Measurements from ENCODE around the gene NLGN4Y. TPM values are rescaled to one million over a fixed set of nuclear protein-coding genes. Genes with fewer than 3 reads are reported as not detected.
A peak's percentile ranks its signal among the peaks of the same experiment; 100 is the strongest.

Gene NLGN4Y
- total RNA-seq, 1 donor from 2014 or later = not detected

DNA sequence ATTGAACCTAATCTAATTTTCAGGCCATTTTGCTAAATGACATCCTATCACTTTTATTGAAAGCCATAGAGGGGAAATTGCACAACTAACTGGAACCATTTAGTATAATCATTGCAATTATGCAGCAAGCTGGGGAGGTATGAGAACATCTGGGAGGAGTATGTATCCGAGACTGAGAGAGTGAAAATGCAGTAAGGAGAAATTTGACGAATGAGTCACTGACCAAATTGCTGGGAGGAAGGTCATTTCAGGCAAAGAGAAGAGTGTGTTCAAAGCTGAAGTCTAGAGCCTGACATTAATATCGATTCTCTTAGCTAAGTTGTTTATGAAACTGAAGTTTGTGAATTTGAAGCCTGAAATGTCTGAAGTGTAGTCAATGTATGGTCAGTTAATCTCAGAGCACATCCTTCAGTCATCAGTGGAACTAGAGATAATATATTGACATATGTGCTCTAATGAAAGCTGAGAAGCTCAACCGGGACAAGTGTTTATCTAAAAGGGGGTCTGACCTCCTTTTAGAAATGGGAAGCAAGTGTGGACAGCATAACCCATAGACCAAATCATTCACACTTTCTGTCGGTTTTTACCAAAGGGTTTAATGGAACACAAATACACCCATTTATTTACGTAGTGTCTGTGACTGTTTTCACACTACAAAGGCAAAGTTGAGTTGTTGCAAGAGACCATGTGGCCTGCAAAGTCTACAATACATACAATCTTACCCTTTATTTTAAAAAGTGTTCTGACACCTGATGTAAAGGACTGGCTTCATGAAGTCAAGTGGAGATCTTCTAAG, 120.0 kb downstream of the NLGN4Y start:
- DNase-seq = no peak

DNA sequence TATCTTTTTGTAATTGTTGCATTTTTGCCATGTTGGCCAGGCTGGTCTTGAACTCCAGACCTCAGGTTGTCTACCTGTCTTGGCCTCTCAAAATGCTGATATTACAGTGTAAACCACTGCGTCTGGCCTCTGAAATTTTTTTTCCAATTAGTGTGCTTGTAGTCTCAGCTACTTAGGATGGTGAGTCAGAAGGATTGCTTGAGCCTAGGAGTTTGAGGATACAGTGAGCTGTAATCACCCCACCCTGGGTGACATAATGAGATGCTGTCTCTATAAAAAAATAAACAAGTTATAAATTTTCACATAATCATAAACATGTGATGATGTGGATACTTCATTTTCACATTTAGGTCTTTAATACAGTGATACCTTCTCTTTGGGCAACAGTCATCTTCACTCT, 154.9 kb downstream of the NLGN4Y start:
- DNase-seq = no peak

DNA sequence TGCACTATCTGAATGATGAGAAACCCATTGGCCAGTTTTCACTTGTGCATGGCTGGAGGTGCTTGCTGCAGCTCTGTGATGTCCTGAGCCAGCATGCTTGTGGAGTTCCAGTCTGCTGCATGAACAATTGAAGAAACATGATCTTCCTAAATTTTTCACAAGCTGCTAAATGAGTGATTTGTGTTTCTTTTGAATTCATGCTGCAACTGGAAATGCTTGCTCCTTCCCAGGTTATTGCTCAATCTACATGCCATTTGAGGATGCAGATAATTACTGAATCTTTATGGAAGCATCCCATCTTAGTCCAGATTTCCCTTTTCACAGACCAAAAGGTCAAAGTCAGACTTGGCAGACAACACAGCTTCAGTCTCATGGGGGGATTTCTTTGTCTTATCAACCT, 170.2 kb downstream of the NLGN4Y start:
- no peak for DNase-seq

DNA sequence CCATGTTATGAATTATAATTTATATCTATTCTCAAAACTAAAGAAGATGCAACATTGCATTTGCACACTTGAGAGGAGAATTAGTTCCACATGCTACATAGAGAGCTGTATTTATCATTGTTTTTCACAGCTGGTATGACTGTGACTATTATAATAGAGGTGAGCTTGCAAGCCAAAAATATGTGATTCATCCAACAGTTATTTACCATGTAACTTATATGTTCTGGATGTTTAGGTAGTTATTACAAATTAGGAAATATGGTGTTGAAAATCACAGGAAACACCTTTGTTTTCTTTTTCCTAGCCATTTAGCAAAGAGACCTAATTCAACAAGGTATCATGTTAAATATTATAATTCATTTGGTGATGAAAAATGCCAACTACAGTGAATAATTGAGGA, 183.8 kb downstream of the NLGN4Y start:
- DNase-seq = peak; percentile 70

DNA sequence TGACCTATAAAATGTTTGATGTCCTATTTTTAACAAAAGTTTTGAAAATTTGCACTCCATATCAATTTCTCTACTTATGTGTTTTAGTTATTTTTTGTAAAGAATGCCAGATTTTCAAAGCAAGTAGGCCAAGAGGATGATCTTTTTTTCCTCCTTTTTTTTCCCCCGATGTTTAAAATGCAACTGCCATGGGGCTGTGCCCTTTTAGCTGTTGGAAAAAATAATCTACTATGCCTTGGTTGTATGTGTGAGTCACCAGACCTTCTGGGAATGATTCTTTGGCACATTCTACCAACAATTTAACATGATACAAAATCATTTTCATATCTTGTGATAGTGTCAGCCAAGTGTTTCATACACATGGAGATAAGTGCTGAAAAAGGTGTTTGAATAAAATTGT, 217.3 kb downstream of the NLGN4Y start:
- no peak for DNase-seq

DNA sequence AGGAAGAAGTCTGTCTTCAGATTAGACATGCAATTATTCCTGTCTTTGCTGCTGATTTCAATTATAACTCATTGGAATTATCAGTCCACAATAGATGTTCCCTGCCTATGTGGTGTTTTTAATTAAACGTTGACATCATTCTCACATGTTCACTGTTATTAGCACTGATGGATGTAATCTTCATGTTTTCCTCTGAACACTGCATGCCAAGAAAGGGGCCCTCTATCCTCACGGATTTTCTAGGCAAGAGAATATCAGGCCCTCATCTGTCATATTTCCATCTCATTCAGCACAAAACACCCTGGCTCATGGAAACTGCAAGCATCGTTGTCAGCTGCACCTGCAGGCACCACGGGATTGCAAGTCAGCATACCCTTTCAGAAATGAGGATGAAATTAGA, 224.0 kb downstream of the NLGN4Y start:
- DNase-seq = no peak

DNA sequence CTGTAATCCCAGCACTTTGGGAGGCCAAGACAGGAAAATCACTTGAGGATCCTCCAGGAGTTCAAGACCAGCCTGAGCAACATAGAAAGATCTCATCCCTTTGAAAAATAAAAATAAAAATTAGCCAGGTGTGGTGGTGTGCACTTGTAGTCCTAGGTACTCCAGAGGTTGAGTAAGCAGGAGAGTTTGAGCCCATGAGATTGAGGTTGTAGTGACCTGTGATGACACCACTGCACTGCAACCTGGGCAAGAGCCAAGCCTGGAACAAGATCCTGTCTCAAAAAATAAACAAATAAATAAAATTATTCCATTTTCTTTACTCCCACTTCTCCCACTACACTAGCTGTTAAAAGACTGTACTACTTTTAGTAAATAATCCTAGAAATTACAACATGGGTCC, 231.2 kb downstream of the NLGN4Y start:
- no peak for DNase-seq

DNA sequence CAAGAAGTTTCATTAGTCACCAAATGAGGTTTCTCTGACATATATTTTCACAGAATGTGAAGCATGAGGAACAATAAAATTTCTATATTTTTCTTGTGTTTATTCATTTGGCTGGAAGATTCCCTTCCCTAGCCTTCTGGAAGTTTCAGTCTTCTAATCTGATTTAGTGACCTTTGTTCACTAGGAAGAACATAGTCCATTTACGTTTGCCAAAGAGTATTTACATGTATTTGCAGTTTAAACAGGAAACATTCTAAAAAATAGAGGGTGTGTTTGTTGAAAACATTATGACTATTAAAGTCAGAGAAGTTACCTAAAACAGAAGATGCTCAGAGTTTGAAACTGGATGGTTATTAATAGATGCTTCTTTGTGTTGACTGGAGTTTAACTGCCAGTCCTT, 238.6 kb downstream of the NLGN4Y start:
- no peak for DNase-seq

DNA sequence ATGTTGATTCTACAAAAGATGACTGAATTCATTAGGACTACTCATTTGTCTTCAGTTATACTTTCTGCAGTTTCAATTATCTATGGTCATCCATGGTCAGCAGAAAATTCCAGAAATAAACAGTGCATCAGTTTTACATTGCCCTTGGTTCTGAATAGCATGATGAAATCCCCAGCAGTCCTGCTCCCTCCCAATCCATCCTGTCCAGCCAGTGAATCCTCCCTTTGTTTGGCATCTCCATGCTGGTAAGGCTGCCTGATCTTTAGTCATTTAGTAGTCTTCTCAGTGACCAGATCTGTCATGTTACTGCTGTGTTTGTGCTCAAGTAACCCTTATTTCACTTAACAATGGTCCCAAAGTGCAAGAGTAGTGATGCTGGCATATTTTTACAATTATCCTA, 239.3 kb downstream of the NLGN4Y start:
- DNase-seq = no peak

DNA sequence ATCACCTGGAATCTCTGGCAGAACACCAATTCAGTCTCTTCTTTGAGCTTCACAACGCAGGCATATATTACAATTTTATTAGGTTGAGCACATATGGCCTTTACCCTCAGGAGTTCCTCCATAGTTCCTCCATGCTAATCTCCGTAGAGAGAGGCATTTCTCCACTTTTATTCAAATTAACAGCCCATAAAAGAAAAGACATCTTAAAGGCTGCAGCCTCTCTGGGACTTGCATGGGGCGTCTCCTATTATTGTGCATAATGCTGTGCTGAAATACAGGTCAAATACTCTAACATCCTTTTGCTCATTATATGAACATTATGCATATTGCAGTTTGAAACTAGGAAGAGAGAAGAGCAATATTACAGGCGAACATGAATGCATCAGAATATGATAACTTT, 253.9 kb downstream of the NLGN4Y start:
- no peak for DNase-seq

DNA sequence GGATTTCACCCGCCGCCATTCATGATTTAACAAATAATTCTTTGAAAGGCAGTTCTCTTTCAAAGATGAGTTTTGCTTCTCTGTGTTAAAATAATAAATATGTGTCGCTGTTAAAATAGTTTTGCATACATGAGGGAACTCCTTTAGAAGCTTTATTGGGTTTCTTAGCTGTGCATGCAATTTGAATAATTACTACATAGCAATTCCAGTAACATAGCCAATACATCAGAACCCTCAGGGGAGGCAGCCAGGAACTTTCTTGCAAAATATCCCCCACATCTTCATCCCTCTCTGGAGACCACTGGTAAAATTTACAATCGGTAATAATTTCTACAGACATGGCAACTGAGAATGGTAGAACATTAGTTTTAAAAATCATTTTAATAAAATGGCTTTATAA, 268.8 kb downstream of the NLGN4Y start:
- no peak for DNase-seq

DNA sequence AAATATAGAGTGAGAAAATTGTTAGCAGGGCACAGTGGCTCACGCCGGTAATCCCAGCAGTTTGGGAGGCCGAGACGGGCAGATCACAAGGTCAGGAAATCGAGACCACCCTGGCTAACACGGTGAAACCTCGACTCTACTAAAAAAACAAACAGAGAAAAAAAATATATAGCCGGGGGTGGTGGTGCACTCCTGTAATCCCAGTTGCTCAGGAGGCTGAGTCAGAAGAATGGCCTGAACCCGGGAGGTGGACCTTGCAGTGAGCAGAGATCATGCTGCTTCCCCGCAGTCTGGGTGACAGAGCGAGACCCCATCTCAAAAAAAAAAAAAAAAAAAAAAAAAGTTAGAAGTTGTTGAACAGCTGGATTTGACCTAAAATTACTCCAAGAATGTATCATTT, 269.3 kb downstream of the NLGN4Y start:
- DNase-seq = peak; percentile 16

DNA sequence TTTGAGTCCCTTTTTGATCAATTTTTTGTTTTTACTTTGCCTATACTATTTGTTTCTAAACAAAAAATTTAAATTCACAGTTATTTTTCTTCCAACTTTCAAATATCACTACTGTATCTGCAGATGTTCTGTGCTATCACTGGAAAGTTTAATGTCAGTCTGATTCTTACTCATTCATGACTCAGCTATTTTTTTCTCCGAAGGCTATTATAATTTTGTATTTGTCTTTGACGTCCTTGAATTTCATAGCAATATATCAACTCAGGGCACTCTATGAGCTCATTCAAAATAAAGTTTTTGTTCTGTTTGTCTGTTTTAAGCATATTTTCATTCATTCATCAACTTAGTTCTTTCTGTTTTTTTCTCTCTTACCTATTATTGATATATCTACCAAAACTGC, 273.7 kb downstream of the NLGN4Y start:
- peak; percentile 27 for DNase-seq

DNA sequence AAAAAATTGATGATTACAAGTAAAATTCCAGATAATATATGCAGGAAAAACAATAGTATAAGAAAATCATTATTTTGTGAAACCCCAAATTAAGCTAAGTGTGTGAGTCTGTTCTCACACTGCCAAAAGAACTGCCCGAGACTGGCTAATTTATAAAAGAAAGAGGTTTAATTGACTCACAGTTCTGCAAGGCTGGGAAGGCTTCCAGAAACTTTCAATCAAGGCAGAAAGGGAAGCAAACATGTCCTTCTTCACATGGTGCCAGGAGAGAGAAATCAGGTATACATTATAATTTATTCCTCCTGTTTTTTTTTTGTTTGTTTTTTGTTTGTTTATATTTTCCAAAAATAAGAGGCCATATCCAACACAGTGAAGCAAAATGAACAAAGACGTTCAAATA, 276.8 kb downstream of the NLGN4Y start:
- no peak for DNase-seq

DNA sequence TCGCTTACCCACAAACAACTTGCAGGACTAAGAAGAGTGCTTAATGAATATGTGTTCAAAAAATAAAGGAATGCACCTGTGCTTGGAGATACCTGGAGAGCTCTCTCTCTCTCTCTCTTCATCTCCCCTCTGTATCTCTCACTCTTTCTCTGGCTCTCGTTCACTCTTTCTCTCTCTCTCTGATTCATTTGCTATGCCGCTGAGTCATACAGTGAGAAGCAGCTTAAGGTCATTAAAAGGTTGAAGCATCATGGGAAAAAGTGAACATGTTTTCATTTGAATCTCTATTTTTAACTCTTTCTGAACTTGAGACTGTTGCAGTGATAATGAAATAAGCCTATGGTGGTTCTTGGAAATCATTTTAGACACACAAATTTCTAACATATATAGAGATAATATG, 277.8 kb downstream of the NLGN4Y start:
- DNase-seq = peak; percentile 23

DNA sequence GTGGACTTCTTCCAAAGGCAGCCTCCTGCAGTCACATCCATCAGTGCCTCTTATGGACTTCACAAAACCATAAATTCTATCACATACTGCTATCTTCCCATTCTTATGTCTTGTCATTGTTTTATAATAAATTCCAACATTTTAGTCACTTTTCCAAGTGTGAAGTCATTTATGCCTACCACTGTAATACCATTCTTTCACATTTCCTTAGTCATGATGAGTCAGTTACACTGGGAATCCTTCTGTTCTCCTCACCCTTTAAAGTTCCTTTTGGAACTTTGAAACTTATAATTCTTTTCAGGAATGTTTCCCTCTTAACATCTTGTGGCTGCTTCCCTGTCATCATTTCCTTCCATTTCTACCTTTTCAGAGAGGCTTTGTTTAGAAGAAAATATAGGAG, 279.7 kb downstream of the NLGN4Y start:
- peak; percentile 66 for DNase-seq

DNA sequence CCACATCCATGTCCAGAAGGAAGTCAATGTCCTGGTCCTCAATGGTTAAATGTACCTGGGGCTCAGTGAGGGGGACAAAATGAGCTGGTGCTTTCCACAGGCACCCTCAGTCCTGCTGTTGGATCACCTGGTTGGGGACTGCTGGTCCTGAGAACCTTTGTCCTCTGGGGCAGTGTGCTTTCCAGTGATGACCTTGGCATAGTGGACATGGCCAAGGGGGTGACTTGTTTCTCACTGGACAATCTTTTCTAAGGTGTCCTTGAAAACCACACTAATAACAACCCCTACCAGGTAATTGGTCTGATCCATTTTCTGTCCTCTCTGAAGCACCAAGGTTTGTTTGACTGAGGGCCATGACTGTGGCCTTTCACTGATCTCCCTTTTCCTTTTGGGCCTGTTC, 294.1 kb downstream of the NLGN4Y start:
- DNase-seq = no peak

DNA sequence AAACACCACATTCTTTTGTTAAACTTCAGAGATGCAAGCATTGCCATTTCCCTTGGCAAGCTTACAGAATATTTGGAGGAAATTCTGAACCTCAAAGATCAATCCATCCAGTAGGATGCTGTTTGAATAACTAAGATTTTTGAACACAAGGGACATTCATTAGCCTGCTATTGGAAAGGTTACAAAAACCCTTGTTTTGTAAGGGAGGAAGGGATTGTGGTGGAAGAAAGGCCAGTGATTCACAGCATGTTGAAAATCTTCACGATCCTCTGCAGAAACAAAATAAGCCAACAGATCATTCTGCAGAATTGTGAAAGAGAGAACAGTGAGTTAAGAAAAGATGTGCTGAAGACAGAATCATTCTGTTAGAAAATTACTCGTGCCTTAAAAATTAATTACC, 297.9 kb downstream of the NLGN4Y start:
- peak; percentile 23 for DNase-seq

DNA sequence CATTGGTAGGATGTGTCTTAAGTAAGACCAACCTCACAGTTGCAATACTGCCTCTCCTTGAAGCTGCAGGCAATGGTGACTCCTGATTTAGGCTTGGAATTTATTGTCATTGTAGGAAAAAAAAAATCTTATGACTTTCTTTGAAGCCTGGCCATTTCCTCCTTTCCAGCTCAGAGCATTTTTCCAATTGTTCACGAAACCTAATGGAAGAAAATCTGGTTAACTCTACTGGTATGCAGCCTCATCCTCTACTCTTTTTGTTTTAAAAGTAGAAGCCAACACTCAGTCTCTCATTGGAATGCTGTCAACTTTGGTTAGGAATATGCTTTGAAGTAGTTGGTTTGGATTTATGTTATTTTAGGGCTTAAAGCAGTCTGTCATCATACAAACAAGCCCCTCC, 298.6 kb downstream of the NLGN4Y start:
- DNase-seq = peak; percentile 19

DNA sequence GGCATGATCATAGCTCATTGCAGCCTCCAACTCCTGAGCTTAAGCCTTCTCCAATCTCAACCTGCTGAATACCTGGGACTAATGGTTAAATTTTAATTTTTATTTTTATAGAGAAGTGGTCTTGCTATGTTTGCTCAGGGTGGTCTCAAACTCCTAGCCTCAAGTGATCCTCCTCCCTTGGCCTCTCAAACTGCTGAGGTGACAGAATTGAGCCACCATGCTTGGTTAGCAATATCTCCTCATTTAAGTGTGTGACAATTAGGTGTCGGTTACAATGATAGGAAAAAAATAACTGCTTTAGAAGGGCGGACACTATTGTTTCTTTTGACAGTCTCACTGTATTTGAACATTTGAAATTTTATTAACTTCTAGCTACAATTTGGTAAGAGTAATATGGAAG, 300.3 kb downstream of the NLGN4Y start:
- no peak for DNase-seq

DNA sequence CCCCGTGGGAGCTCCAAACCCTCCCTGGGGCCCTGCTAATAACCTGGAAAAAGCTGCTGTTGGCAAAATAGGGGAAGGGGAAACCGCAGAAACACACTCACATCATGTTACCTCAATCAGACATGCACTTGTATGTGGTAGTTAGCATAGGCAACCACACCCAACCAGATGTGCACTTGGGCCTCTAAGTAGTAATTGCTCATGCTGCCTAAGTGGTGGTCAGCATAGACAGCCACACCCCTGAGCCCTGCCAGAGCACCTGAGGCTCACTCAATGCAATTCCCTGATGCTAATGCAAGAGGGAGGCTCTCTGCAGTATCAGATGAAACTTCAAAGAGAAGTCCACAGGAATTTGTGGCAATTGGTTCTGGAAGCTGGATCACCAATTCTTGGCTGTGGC, 301.4 kb downstream of the NLGN4Y start:
- DNase-seq = no peak

DNA sequence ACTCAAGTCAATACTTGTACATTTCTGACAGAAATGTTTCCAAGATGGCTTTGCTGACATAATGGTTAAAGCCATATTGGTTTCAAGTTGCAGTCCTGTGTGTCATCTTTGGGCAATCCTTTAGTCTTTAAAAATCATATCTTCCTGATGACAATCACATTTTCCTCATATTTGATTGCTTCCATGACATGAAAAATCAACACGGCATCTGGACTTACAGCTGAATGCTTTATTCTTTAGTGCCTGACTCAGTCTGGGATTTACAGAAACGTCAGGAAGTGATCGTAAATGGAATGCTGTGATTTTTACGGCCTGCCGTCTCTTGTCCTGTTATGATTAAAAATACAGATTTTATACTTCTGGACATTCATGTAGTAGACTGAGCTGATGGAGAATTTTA, 304.2 kb downstream of the NLGN4Y start:
- peak; percentile 85 for DNase-seq

DNA sequence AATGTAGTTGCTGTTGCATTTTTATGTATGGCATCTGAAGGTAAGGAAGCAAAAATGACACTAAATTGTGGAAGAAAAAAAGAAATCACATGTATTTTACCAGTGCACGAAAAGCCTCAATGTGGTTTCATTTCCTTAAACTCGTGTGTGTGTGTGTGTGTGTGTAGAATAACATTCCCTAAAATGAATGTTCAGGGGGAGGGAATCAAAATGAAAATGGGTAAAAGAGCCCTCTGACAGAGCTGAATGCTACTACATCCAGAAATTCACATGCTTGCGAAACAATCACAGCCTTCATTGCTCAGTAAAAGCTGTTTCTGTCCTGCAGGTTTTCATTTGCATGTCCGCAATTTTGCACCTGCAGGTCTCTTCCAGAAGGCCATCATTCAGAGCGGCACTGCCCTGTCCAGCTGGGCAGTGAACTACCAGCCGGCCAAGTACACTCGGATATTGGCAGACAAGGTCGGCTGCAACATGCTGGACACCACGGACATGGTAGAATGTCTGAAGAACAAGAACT, 305.1 kb downstream of the NLGN4Y start:
- DNase-seq = peak; percentile 0

DNA sequence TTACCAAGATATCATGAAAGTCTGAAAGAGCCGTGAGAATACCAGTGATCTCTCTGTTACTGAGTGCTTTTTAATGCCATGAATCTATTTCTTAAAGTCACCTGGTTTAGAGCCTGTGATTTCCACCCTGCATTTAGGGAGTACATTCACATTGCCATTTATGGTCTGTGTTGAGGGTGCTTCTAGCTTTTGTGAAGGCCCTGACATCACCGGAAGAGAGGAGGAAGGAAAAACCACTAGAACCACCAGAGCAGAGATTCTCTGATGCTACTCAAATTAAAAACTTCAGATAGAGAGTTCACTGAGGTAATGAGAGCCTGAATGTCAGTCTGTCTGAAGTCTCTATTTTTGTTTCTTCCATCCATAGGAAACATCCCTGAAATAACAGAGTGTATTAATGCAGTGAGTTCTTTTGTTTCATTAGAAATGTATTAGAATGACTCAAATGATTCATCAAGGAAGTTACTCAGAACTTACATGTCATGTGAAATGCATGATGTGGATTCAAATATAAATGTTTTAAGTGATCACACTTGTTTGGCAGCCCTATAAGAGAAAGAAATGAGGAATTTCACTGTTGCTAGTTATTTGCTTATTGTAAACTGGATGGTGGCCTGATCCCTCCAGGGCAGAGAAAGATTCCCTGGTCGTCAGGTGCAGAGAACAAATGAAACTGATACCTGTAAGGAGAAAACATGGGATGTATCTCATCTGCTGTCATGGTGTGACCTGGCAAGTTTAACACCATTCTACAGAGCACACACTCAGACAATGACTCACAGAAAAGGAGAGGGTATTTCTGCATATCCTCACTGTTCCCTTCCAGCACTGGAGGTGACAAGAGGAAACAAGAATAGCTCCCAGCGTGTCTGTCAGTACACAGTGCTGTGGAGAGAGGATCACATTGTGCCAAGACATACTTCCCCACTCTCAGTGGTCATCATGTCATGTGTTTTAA, 310.1 kb downstream of the NLGN4Y start:
- DNase-seq = peak; percentile 79

All from dermis blood vessel endothelial cell (primary cell).